Parathyroid adenoma (tissue), 2 donors: ENCODE results near the gene SLC37A3.
A peak's percentile ranks its signal among the peaks of the same experiment; 100 is the strongest.

Experiments
- H2AFZ ChIP-seq: fragments of 300-600 bp; sonication (generic); one replicate; pipeline ENCODE4 v1.7.0; 2017; ENCODE audit warnings: antibody characterized with exemption, mild to moderate bottlenecking
- H3K27ac ChIP-seq: fragments of 300-600 bp; sonication (generic); one replicate; pipeline ENCODE4 v1.7.0; 2017
- H3K27me3 ChIP-seq: fragments of 300-600 bp; sonication (generic); one replicate; pipeline ENCODE4 v1.7.0; 2017; ENCODE audit warnings: low read length; ENCODE audit not compliant: control insufficient read depth, insufficient read depth
- H3K36me3 ChIP-seq: fragments of 300-600 bp; sonication (generic); one replicate; pipeline ENCODE4 v1.7.0; 2017; ENCODE audit warnings: low read length; ENCODE audit not compliant: control insufficient read depth, insufficient read depth
- H3K4me1 ChIP-seq: fragments of 300-600 bp; sonication (generic); one replicate; pipeline ENCODE4 v1.7.0; 2017; ENCODE audit warnings: control low read depth
- H3K4me2 ChIP-seq: fragments of 300-600 bp; sonication (generic); one replicate; pipeline ENCODE4 v1.7.0; 2017; ENCODE audit warnings: low read length
- H3K4me3 ChIP-seq: fragments of 300-600 bp; sonication (generic); one replicate; pipeline ENCODE4 v1.7.0; 2017; ENCODE audit warnings: low read depth, low read length
- H3K79me2 ChIP-seq: fragments of 300-600 bp; sonication (generic); one replicate; pipeline ENCODE4 v1.7.0; 2017; ENCODE audit warnings: control low read depth
- H3K9ac ChIP-seq: fragments of 300-600 bp; sonication (generic); one replicate; pipeline ENCODE4 v1.7.0; 2017; ENCODE audit warnings: mild to moderate bottlenecking
- H3K9me3 ChIP-seq: fragments of 300-600 bp; sonication (generic); one replicate; pipeline ENCODE4 v1.7.0; 2017; ENCODE audit warnings: low read length; ENCODE audit not compliant: control insufficient read depth
- TF ChIP-seq, protein P1 (sequence below): fragments of 300-600 bp; sonication (generic); IDR thresholded peaks from one replicate; pipeline ENCODE4 v1.7.0; 2017; ENCODE audit warnings: antibody characterized with exemption, mild to moderate bottlenecking
- donor health status: primary hyperparathyroidism.

SLC37A3 gene

DNA sequence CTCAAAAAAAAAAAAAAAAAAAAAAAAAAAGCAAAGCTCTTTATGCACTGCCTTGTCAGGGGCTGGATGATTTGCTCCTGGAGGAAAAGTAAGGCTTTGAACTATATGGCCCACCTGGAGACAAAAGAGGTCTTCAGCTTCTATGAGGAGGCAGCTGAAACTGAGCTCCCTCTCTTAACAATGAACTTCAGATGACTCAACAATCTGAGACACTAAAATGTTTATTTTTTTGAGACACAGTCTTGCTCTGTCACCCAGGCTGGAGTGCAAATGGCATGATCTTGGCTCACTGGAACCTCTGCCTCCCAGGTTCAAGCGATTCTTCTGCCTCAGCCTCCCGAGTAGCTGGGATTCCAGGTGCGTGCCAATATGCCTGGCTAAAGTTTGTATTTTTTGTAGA, 42.3 kb upstream of the SLC37A3 start:
- H3K79me2 ChIP-seq, result no peaks in the 10 kb centered on the region
- no peaks in the 10 kb centered on the region for H3K36me3 ChIP-seq
- H3K4me2 ChIP-seq, result no peak overlapping the region
- no peaks in the 10 kb centered on the region for H3K9me3 ChIP-seq
- H3K27me3 ChIP-seq, result no peaks in the 10 kb centered on the region
- H3K9ac ChIP-seq, result no peak overlapping the region
- H2AFZ ChIP-seq, result no peak overlapping the region
- no peak overlapping the region for H3K27ac ChIP-seq
- TF ChIP-seq, protein P1, sequence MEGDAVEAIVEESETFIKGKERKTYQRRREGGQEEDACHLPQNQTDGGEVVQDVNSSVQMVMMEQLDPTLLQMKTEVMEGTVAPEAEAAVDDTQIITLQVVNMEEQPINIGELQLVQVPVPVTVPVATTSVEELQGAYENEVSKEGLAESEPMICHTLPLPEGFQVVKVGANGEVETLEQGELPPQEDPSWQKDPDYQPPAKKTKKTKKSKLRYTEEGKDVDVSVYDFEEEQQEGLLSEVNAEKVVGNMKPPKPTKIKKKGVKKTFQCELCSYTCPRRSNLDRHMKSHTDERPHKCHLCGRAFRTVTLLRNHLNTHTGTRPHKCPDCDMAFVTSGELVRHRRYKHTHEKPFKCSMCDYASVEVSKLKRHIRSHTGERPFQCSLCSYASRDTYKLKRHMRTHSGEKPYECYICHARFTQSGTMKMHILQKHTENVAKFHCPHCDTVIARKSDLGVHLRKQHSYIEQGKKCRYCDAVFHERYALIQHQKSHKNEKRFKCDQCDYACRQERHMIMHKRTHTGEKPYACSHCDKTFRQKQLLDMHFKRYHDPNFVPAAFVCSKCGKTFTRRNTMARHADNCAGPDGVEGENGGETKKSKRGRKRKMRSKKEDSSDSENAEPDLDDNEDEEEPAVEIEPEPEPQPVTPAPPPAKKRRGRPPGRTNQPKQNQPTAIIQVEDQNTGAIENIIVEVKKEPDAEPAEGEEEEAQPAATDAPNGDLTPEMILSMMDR, result no peak
- H3K4me1 ChIP-seq, result no peaks in the 10 kb centered on the region
- H3K4me3 ChIP-seq, result no peak overlapping the region

DNA sequence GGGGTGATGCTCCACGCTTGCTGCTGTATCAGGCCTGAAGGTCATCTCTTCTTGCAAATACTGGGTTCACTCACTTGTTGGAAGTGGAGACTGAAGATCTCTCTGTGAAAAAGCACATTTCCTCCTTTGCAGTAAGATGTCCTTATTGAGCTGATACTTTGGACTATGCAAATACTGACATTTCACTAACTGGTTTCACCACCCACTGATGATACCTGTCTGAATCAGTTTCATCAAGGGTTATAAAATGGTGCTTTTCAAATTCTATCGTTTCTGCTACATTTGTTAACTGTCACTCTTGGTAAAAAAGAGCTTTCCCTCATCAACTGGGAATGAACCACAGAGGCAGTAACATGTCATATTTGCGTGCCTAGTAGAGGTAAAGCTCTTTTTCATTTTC, 41.0 kb upstream of the SLC37A3 start:
- no peaks in the 10 kb centered on the region for H3K9me3 ChIP-seq
- H3K4me3 ChIP-seq, result no peak overlapping the region
- H3K36me3 ChIP-seq, result no peaks in the 10 kb centered on the region
- H3K4me1 ChIP-seq, result no peaks in the 10 kb centered on the region
- H3K9ac ChIP-seq, result no peak overlapping the region
- H3K27me3 ChIP-seq, result no peaks in the 10 kb centered on the region
- no peak overlapping the region for H3K4me2 ChIP-seq
- TF ChIP-seq, protein P1, result no peak
- no peak overlapping the region for H3K27ac ChIP-seq
- no peak overlapping the region for H2AFZ ChIP-seq
- no peaks in the 10 kb centered on the region for H3K79me2 ChIP-seq

DNA sequence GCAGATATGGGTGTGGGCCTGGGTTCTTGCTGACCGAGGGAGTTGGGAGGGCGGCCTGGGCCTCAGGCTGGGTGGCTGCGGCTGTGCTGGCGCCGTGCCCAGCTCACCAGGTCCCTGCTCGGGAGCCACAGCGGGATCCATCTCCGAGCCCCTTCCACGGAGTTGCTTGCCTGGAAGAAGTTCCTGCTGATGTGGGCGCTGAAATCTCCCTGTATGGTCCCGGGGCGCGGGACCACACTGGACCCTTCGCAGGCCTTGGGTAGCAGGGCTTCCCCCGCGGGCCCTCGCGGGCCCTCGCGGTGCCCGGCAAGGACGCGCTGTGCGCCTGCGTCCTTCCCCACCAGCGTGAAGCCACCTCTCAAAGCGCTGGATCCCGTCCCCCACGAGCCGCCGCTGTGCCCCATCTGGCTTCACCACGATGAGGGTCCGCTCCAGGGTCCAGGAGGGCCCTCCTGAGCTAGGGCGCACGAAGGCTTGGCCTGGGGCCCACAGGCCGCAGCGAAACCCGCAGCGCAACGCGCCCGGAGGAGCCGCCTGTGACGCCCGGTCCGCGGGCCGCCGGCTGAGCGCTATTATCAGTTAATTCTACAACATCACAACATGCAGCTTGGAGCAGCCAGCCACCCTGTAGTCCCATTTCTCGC, 37.0 kb upstream of the SLC37A3 start:
- H3K4me3 ChIP-seq, result no peak overlapping the region
- H2AFZ ChIP-seq, result peak overlapping the region; percentile 30
- no peaks in the 10 kb centered on the region for H3K79me2 ChIP-seq
- no peak overlapping the region for H3K4me2 ChIP-seq
- no peak overlapping the region for H3K27ac ChIP-seq
- no peak overlapping the region for H3K9ac ChIP-seq
- peaks cover 5% of the 10 kb centered on the region for H3K4me1 ChIP-seq
- H3K27me3 ChIP-seq, result no peaks in the 10 kb centered on the region
- no peaks in the 10 kb centered on the region for H3K9me3 ChIP-seq
- H3K36me3 ChIP-seq, result no peaks in the 10 kb centered on the region
- TF ChIP-seq, protein P1, result no peak

DNA sequence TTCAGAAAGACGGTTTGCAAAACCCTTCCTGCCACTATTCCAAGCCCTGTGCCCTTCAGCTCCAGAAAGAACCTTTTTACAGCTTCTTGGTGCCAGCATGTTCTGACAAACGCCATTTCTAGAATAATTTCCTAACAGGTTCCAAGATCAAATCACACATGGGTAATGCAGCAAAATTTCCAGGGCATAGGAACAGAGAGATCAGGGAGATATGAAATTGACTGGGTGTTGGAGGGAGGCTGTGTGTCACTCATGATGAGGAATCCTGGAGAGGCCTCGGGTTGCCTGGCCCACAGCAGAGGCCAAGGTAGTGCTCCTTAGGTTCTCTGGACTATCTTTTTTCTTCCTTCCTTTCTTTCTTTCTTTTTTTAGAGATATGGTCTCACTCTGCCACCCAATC, 35.1 kb upstream of the SLC37A3 start:
- no peaks in the 10 kb centered on the region for H3K79me2 ChIP-seq
- no peak overlapping the region for H3K4me2 ChIP-seq
- H3K27me3 ChIP-seq, result no peaks in the 10 kb centered on the region
- H2AFZ ChIP-seq, result peak overlapping the region; percentile 43
- TF ChIP-seq, protein P1, result no peak
- no peak overlapping the region for H3K27ac ChIP-seq
- H3K4me1 ChIP-seq, result peaks cover 5% of the 10 kb centered on the region
- H3K36me3 ChIP-seq, result no peaks in the 10 kb centered on the region
- no peak overlapping the region for H3K9ac ChIP-seq
- H3K9me3 ChIP-seq, result no peaks in the 10 kb centered on the region
- no peak overlapping the region for H3K4me3 ChIP-seq

DNA sequence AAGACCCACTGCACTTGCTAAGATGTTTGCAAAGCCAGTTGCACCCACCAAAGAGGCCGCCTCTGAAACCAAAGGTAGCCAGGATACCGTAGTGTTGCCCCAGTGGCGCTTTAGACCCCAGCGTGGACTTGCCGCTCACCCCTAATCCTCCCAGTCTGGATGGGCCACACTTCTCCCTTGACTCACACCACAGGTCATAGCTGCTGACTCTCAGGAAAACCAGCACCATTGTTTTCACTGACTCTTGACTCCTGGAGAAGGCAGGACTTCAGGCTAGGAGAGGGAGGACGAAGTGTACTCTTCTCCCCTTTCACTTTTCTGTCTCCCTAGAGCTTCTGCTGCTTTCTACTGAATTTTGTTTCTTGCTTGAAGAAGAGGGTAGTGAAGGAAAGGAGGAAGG, 27.8 kb upstream of the SLC37A3 start:
- no peak overlapping the region for H3K27ac ChIP-seq
- TF ChIP-seq, protein P1, result no peak
- H3K9me3 ChIP-seq, result no peaks in the 10 kb centered on the region
- H3K4me3 ChIP-seq, result no peak overlapping the region
- no peak overlapping the region for H3K4me2 ChIP-seq
- H3K79me2 ChIP-seq, result no peaks in the 10 kb centered on the region
- H2AFZ ChIP-seq, result no peak overlapping the region
- no peaks in the 10 kb centered on the region for H3K4me1 ChIP-seq
- H3K9ac ChIP-seq, result no peak overlapping the region
- no peaks in the 10 kb centered on the region for H3K27me3 ChIP-seq
- H3K36me3 ChIP-seq, result no peaks in the 10 kb centered on the region
